ENCODE measurements around the gene UNC5CL.

Gene UNC5CL

GRCh38 chr6:41000248-41000647, 38.8 kb downstream of the UNC5CL start:
- no peak for DNase-seq

- DNase-seq = no peak
These were observed 39.5 kb downstream of the UNC5CL start for GRCh38 chr6:40999569-40999968.

- no peak for DNase-seq
These were observed 40.4 kb downstream of the UNC5CL start for GRCh38 chr6:40998661-40999060.

GRCh38 chr6:40997234-40997957, 41.6 kb downstream of the UNC5CL start:
- DNase-seq = no peak

GRCh38 chr6:40996591-40997233, 42.3 kb downstream of the UNC5CL start:
- no peak for DNase-seq

- no peak for DNase-seq
These were observed 46.3 kb downstream of the UNC5CL start for GRCh38 chr6:40992746-40993145.

GRCh38 chr6:40990301-40990700, 48.7 kb downstream of the UNC5CL start:
- no peak for DNase-seq

GRCh38 chr6:40989204-40990169, 49.5 kb downstream of the UNC5CL start:
- DNase-seq = no peak

- DNase-seq = no peak
These were observed 50.4 kb downstream of the UNC5CL start for GRCh38 chr6:40988634-40989033.

- DNase-seq = no peak
These were observed 51.9 kb downstream of the UNC5CL start for GRCh38 chr6:40986921-40987819.

GRCh38 chr6:40986364-40986763, 52.7 kb downstream of the UNC5CL start:
- no peak for DNase-seq

- no peak for DNase-seq
These were observed 55.3 kb downstream of the UNC5CL start for GRCh38 chr6:40983752-40984151.

- no peak for DNase-seq
These were observed 56.1 kb downstream of the UNC5CL start for GRCh38 chr6:40982917-40983316.

GRCh38 chr6:40978687-40979289, 60.2 kb downstream of the UNC5CL start:
- DNase-seq = no peak

GRCh38 chr6:40977695-40978094, 61.3 kb downstream of the UNC5CL start:
- DNase-seq = no peak

- no peak for DNase-seq
These were observed 61.9 kb downstream of the UNC5CL start for GRCh38 chr6:40977085-40977484.
